GM12878 (cell line): ENCODE data around the gene TNFRSF1B. TPM values are rescaled to one million over a fixed set of nuclear protein-coding genes. Genes with fewer than 3 reads are reported as not detected.
A peak's percentile ranks its signal among the peaks of the same experiment; 100 is the strongest.

ENCODE experiments used
- ASH2L ChIP-seq: fragments of 300-600, 200-600 bp; sonication (generic); IDR thresholded peaks from 2 replicates; pipeline ENCODE4 v1.6.1; 2017; ENCODE audit warnings: low read depth, mild to moderate bottlenecking, borderline replicate concordance
- BHLHE40 ChIP-seq, 2 experiments: fragments of 450-650 bp in 1 of 2; IDR thresholded peaks; 2 replicates each; pipeline ENCODE4 v1.6.1; 2011 to 2017; ENCODE audit warnings: low read depth in 2 of 2, borderline replicate concordance in 1 of 2, improper control_type of control experiment in 1 of 2, low read length in 1 of 2, mild to moderate bottlenecking in 1 of 2
- CHD4 ChIP-seq: fragments of 200-600 bp; sonication (generic); IDR thresholded peaks from 2 replicates; pipeline ENCODE4 v1.6.1; 2016; ENCODE audit warnings: mild to moderate bottlenecking
- EZH2 ChIP-seq: IDR thresholded peaks from 2 replicates; pipeline ENCODE4 v1.6.1; 2012; ENCODE audit warnings: low read depth, mild to moderate bottlenecking, control low read depth, inconsistent platforms, low read length, borderline replicate concordance; ENCODE audit not compliant: control insufficient read depth
- GATAD2B ChIP-seq: fragments of 450-650 bp; conservative IDR thresholded peaks from 2 replicates; pipeline ENCODE4 v1.6.1; 2017; ENCODE audit warnings: low read depth, mild to moderate bottlenecking, moderate library complexity
- HDAC6 ChIP-seq: fragments of 200-600 bp; sonication (generic); IDR thresholded peaks from one replicate; pipeline ENCODE4 v1.8.0; 2017; ENCODE audit warnings: antibody characterized with exemption; ENCODE audit not compliant: unreplicated experiment
- MEF2B ChIP-seq: fragments of 450-650 bp; IDR thresholded peaks from 2 replicates; pipeline ENCODE4 v1.6.1; 2018; ENCODE audit warnings: mild to moderate bottlenecking, moderate library complexity; ENCODE audit not compliant: partially characterized antibody, poor library complexity, severe bottlenecking
- NFYB ChIP-seq: IDR thresholded peaks from 2 replicates; pipeline ENCODE4 v1.6.1; 2011; ENCODE audit warnings: low read depth, mild to moderate bottlenecking, low read length, improper control_type of control experiment, moderate library complexity; ENCODE audit not compliant: insufficient read depth
- NR2C2 ChIP-seq: IDR thresholded peaks from 2 replicates; pipeline ENCODE4 v1.6.1; 2011; ENCODE audit warnings: borderline replicate concordance, low read depth; ENCODE audit not compliant: control insufficient read depth, insufficient read length
- POLR2AphosphoS5 ChIP-seq: IDR thresholded peaks from 2 replicates; pipeline ENCODE4 v1.6.1; 2011; ENCODE audit warnings: mild to moderate bottlenecking, low read length, inconsistent platforms
- POU2F2 ChIP-seq: IDR thresholded peaks from 3 replicates; pipeline ENCODE4 v1.6.1; 2011; ENCODE audit warnings: low read depth, mild to moderate bottlenecking, low read length, borderline replicate concordance
- TBL1XR1 ChIP-seq: IDR thresholded peaks from 2 replicates; pipeline ENCODE4 v1.6.1; 2012; ENCODE audit warnings: low read depth, low read length, improper control_type of control experiment
- TCF3 ChIP-seq: IDR thresholded peaks from 2 replicates; pipeline ENCODE4 v1.6.1; 2012; ENCODE audit warnings: low read depth, mild to moderate bottlenecking, low read length, borderline replicate concordance; ENCODE audit not compliant: insufficient read depth
- WRNIP1 ChIP-seq: IDR thresholded peaks from 2 replicates; pipeline ENCODE4 v1.6.1; 2011; ENCODE audit warnings: low read depth, low read length, improper control_type of control experiment, borderline replicate concordance
- YBX1 ChIP-seq: fragments of 450-650 bp; IDR thresholded peaks from 2 replicates; pipeline ENCODE4 v1.6.1; 2016; ENCODE audit warnings: antibody characterized with exemption
- ZNF622 ChIP-seq: fragments of 450-650 bp; IDR thresholded peaks from 2 replicates; pipeline ENCODE4 v1.6.1; 2017; ENCODE audit warnings: mild to moderate bottlenecking, inconsistent platforms
- polyA plus RNA-seq, 11 experiments: library from polyadenylated mRNA; depleted of rRNA in 4 of 11; unstranded in 6 of 11; stranded (reverse) in 5 of 11; fragments of >200 nt; fragmentation: Nextera tagmentation in 4 of 11; fragmentation: Illumina TruSeq in 1 of 11; extraction: Ambion mirVana in 4 of 11; extraction: Trizol in 1 of 11; gene quantifications; 1 replicate in 1 of 11; 2 replicates in 10 of 11; pipeline versions ENCODE4 v1.2.1 to v1.2.3, GENCODE V29; 2011 to 2016; ENCODE audit warnings: inconsistent platforms in 2 of 11, missing spikeins in 2 of 11, low read depth in 1 of 11
- total RNA-seq, 4 experiments: library from RNA; depleted of rRNA in 3 of 4; stranded (reverse); fragments of >200 nt in 3 of 4; fragmentation: Illumina TruSeq in 1 of 4; extraction: Trizol in 1 of 4; gene quantifications; 2 replicates each; pipeline versions ENCODE4 v1.2.1 to v1.2.3, GENCODE V29; 2013 to 2021
- TF ChIP-seq, protein P1 (sequence below): fragments of 450-650 bp; IDR thresholded peaks from 2 replicates; pipeline ENCODE4 v1.6.1; 2017; ENCODE audit warnings: antibody characterized with exemption, mild to moderate bottlenecking, moderate library complexity

TNFRSF1B gene
- total and polyA plus RNA-seq, 10 of the 15 experiments (the other 5 are each of a cell fraction or from before 2014, with no cell fraction given): 10.1 to 87.2 (median 37.3) TPM

DNA sequence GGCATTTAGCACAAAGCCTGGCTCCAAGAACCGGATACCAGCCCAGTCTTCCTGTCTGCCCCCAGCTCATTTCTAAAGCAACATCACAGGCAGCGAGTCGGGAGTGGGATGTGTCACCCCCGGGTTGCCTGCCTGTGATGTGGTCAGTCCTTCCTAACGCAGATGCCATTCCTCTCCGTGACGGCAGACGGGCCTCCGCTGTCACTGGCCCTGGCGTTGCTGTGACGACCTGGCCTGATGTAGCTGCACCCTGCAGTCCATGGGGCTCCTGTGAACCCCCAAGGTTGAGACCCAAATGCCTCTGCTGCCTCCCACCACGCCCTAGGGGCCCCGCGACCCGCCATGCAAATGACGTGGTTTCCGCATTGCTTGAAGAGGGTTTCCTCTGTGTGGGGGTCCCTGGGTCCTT lies 12.3 kb downstream of the TNFRSF1B start (continued):
- TF ChIP-seq, protein P1, sequence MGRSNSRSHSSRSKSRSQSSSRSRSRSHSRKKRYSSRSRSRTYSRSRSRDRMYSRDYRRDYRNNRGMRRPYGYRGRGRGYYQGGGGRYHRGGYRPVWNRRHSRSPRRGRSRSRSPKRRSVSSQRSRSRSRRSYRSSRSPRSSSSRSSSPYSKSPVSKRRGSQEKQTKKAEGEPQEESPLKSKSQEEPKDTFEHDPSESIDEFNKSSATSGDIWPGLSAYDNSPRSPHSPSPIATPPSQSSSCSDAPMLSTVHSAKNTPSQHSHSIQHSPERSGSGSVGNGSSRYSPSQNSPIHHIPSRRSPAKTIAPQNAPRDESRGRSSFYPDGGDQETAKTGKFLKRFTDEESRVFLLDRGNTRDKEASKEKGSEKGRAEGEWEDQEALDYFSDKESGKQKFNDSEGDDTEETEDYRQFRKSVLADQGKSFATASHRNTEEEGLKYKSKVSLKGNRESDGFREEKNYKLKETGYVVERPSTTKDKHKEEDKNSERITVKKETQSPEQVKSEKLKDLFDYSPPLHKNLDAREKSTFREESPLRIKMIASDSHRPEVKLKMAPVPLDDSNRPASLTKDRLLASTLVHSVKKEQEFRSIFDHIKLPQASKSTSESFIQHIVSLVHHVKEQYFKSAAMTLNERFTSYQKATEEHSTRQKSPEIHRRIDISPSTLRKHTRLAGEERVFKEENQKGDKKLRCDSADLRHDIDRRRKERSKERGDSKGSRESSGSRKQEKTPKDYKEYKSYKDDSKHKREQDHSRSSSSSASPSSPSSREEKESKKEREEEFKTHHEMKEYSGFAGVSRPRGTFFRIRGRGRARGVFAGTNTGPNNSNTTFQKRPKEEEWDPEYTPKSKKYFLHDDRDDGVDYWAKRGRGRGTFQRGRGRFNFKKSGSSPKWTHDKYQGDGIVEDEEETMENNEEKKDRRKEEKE: no peak
- TF ChIP-seq YBX1: no peak
- peak; percentile 83; the same call in 1 of the 3 replicates for TF ChIP-seq POU2F2
- no peak for TF ChIP-seq EZH2
- TF ChIP-seq ZNF622: no peak
- no peak for TF ChIP-seq ASH2L
- no peak for TF ChIP-seq MEF2B
- no peak for TF ChIP-seq POLR2AphosphoS5
- no peak for TF ChIP-seq TBL1XR1
- TF ChIP-seq BHLHE40 (IDR thresholded peaks at IDR 0.05; ENCODE audit: borderline replicate concordance in 1 of 2, low read depth in 2 of 2, low read length in 1 of 2): no peak
- no peak for TF ChIP-seq HDAC6
- TF ChIP-seq NR2C2: no peak
- peak; percentile 57; the same call in 1 of the 2 replicates for TF ChIP-seq GATAD2B
- 0 out of 2 replicates have a peak, but pooled peaks have one; percentile 17 for TF ChIP-seq TCF3
- no peak for TF ChIP-seq WRNIP1
- TF ChIP-seq CHD4: no peak
- TF ChIP-seq NFYB: no peak
